HepG2 (cell line): Measurements from ENCODE around the gene DALRD3. TPM values are rescaled to one million over a fixed set of nuclear protein-coding genes. Genes with fewer than 3 reads are reported as not detected.

Source experiments
- ATAC-seq: fragments of 200-7000 bp; cut with Tn5 transposase; 3 replicates; pipeline ENCODE4 v1.9.1; 2020; ENCODE audit warnings: mild to moderate bottlenecking, moderate library complexity
- BruUV-seq: library from RNA; stranded (reverse); fragments of 400-500 nt; replicated peaks from 2 replicates; lab custom pipeline; 2021; lab: Mats Ljungman, UMichigan
- CTCF ChIA-PET: fragments of 300-600 bp; formaldehyde crosslinking; extraction: SDS; loops from one replicate; lab custom pipeline; 2021; ENCODE audit warnings: low total read pairs, inconsistent platforms, low intra/inter-chr PET ratio; lab: Yijun Ruan, JAX
- POLR2A ChIA-PET: fragments of 350-600 bp; sonication (Branson Sonifier 250); formaldehyde crosslinking; loops from one replicate; lab custom pipeline; 2020; ENCODE audit warnings: antibody characterized with exemption, inconsistent platforms; lab: Yijun Ruan, JAX
- DNase-seq: peaks from one replicate; pipeline ENCODE4 v3.0.0-alpha.2; 2015; ENCODE audit warnings: low spot score
- FAIRE-seq: peaks from 3 replicates; lab custom pipeline; 2011; peaks lifted over from hg19 to GRCh38; lab: Jason Lieb, UNC
- H2AFZ ChIP-seq: one replicate; pipeline ENCODE4 v1.6.1; 2011; ENCODE audit warnings: low read length, inconsistent platforms
- H3K27ac ChIP-seq: fragments of 300-600 bp; 3 replicates; pipeline ENCODE4 v1.8.0; 2011; ENCODE audit warnings: mixed run types, mild to moderate bottlenecking, mixed read lengths, low read length, inconsistent platforms; ENCODE audit not compliant: insufficient read depth; ENCODE audit errors: extremely low read length
- H3K27me3 ChIP-seq, 2 experiments: fragments of 200-600 bp in 1 of 2; 2 replicates in 1 of 2; 3 replicates in 1 of 2; pipeline versions ENCODE4 v1.6.0 to v1.8.0; 2011; ENCODE audit warnings: low read length in 2 of 2, mild to moderate bottlenecking in 2 of 2, moderate library complexity in 2 of 2, inconsistent platforms in 1 of 2; ENCODE audit not compliant: insufficient read depth in 2 of 2, control insufficient read depth in 1 of 2
- H3K36me3 ChIP-seq, 2 experiments: fragments of 200-600 bp in 1 of 2; replicated peaks in 1 of 2; 2 replicates in 1 of 2; 3 replicates in 1 of 2; pipeline versions ENCODE4 v1.5.1 to v1.8.0; 2011; ENCODE audit warnings: low read length in 2 of 2, inconsistent platforms in 1 of 2; ENCODE audit not compliant: insufficient read depth in 2 of 2, control insufficient read depth in 1 of 2
- H3K4me1 ChIP-seq: 2 replicates; pipeline ENCODE4 v1.5.1; 2012; ENCODE audit warnings: low read length, inconsistent platforms; ENCODE audit not compliant: insufficient read depth
- H3K4me2 ChIP-seq: 2 replicates; pipeline ENCODE4 v1.6.0; 2011; ENCODE audit warnings: low read depth, low read length, inconsistent platforms
- H3K4me3 ChIP-seq, 3 experiments: fragments of 200-600 bp in 1 of 3; sonication (generic), shearing (Covaris generic) in 1 of 3; replicated peaks in 1 of 3; 2 replicates each; pipeline ENCODE4 v1.5.1; 2011 to 2016; ENCODE audit warnings: low read length in 3 of 3, inconsistent platforms in 2 of 3, low read depth in 2 of 3, mild to moderate bottlenecking in 2 of 3, control low read depth in 1 of 3, mixed read lengths in 1 of 3; ENCODE audit not compliant: insufficient read depth in 1 of 3
- H3K79me2 ChIP-seq: one replicate; pipeline ENCODE4 v1.6.1; 2011; ENCODE audit warnings: low read length, inconsistent platforms; ENCODE audit not compliant: insufficient read depth
- H3K9ac ChIP-seq: 2 replicates; pipeline ENCODE4 v1.6.0; 2011; ENCODE audit warnings: mild to moderate bottlenecking, low read depth, low read length, inconsistent platforms; ENCODE audit not compliant: insufficient read depth
- H3K9me3 ChIP-seq: 2 replicates; pipeline ENCODE4 v1.5.1; 2012; ENCODE audit warnings: mild to moderate bottlenecking, low read length
- H4K20me1 ChIP-seq: 2 replicates; pipeline ENCODE4 v1.6.0; 2011; ENCODE audit warnings: inconsistent platforms, mild to moderate bottlenecking, low read length, moderate library complexity; ENCODE audit not compliant: insufficient read depth
- AGO2 ChIP-seq: fragments of 200-400 bp; formaldehyde crosslinking; optimal IDR thresholded peaks from 2 replicates; pipeline ENCODE3; 2017; ENCODE audit warnings: mild to moderate bottlenecking, low read depth, low read length, moderate library complexity
- MAF1 ChIP-seq: sonication (generic); formaldehyde crosslinking; IDR thresholded peaks from 2 replicates; pipeline ENCODE4 v1.5.0; 2020; ENCODE audit warnings: missing genetic modification reagents, borderline replicate concordance
- SP1 ChIP-seq, 2 experiments: fragments of 450-650 bp in 1 of 2; sonication (generic) in 1 of 2; formaldehyde crosslinking in 1 of 2; IDR thresholded peaks; 2 replicates each; pipeline versions ENCODE4 v1.4.0 to v1.6.1; 2016 to 2020; ENCODE audit warnings: missing genetic modification reagents in 1 of 2
- ZBTB40 ChIP-seq, 2 experiments: fragments of 450-650 bp in 1 of 2; sonication (generic) in 1 of 2; formaldehyde crosslinking in 1 of 2; IDR thresholded peaks; 2 replicates each; pipeline versions ENCODE4 v1.6.1 to v1.8.0; 2016 to 2022; ENCODE audit warnings: antibody characterized with exemption in 1 of 2, mild to moderate bottlenecking in 1 of 2, missing genetic modification reagents in 1 of 2
- ZNF788 ChIP-seq: sonication (generic); formaldehyde crosslinking; IDR thresholded peaks from 2 replicates; pipeline ENCODE4 v1.5.0; 2020; ENCODE audit warnings: mild to moderate bottlenecking, missing genetic modification reagents, borderline replicate concordance
- WGBS: methylation state at CpG from one replicate; pipeline ENCODE4 v1.1.6; 2017; ENCODE audit warnings: low lambda C conversion rate; 5-methylcytosine and 5-hydroxymethylcytosine counted together
- in situ Hi-C: cut with HindIII; loops from 2 replicates; pipeline ENCODE4 v1.10.0; 2017; ENCODE audit warnings: low pct_unique_long_range_greater_than_20kb; ENCODE audit not compliant: extremely low pct_ligation_motif_present
- intact Hi-C: fragments of 100-400 bp; cut with micrococcal nuclease; formaldehyde crosslinking; loops from one replicate; pipeline ENCODE4 v1.10.0; 2022; ENCODE audit not compliant: unreplicated experiment
- polyA plus RNA-seq, 8 experiments: library from polyadenylated mRNA; depleted of rRNA in 3 of 8; stranded (reverse) in 7 of 8; unstranded in 1 of 8; fragments of >200 nt; fragmentation: Illumina TruSeq in 4 of 8; extraction: Trizol in 4 of 8; gene quantifications; 2 replicates each; pipeline versions ENCODE4 v1.2.1 to v1.2.3, GENCODE V29; 2011 to 2016; ENCODE audit warnings: low read depth in 4 of 8, missing spikeins in 1 of 8, mixed read lengths in 1 of 8; ENCODE audit not compliant: insufficient read depth in 1 of 8
- total RNA-seq, 5 experiments: library from RNA; depleted of rRNA; stranded (reverse); fragments of >200 nt; fragmentation: Illumina TruSeq; extraction: Trizol; gene quantifications; 2 replicates each; pipeline ENCODE4 v1.2.3, GENCODE V29; 2016; ENCODE audit warnings: low read depth in 1 of 5

Gene DALRD3
- total and polyA plus RNA-seq, 2 of the 13 experiments (the other 11 are each of a cell fraction or from before 2014, with no cell fraction given): 19.9 to 36.5 TPM

- no peak overlapping the region for H3K27ac ChIP-seq
- peaks cover 21% of the 10 kb centered on the region for H3K79me2 ChIP-seq
- CTCF ChIA-PET: interaction anchor here (1.5 kb wide), 1 partner anchor 27 kb away, joined by 12 read pairs; no protein-coding TSS in a partner anchor
- H3K4me1 ChIP-seq: peaks cover 23% of the 10 kb centered on the region
- ATAC-seq: no peak
- in situ Hi-C loops: no loop called here
- H4K20me1 ChIP-seq: peaks cover 26% of the 10 kb centered on the region; the same call in 1 of the 2 replicates
- 90% methylated on average over 8 of the region's 8 CpGs for WGBS
- POLR2A ChIA-PET: interaction anchor here (1.7 to 12.8 kb wide), 3 partner anchors 7 to 14 kb away, joined by 8 to 280 read pairs (median 10); partner anchors contain the start of genes DALRD3, IMPDH2, NDUFAF3 and WDR6
- no peak overlapping the region for H2AFZ ChIP-seq
- H3K36me3 ChIP-seq: peaks cover 20 to 48% of the 10 kb centered on the region in 2 experiments
- DNase-seq: no peak
- FAIRE-seq: no peak
- no peak for TF ChIP-seq SP1 (IDR thresholded peaks at IDR 0.05)
- no peak for TF ChIP-seq SP1 (CRISPR knock-in tag; IDR thresholded peaks at IDR 0.05)
- TF ChIP-seq ZNF788 (CRISPR knock-in tag): 0 out of 2 replicates have a peak, but pooled peaks have one; percentile 40
- TF ChIP-seq AGO2: peak; percentile 82
- TF ChIP-seq MAF1: no peak
- no peak for TF ChIP-seq ZBTB40 (IDR thresholded peaks at IDR 0.05)
- TF ChIP-seq ZBTB40 (CRISPR knock-in tag; IDR thresholded peaks at IDR 0.05): 0 out of 2 replicates have a peak, but pooled peaks have one; percentile 20
- no peaks in the 10 kb centered on the region for H3K27me3 ChIP-seq
- no peaks in the 10 kb centered on the region for H3K9me3 ChIP-seq
- no peak overlapping the region for H3K9ac ChIP-seq
- intact Hi-C loops: loop anchor here (2.0 kb wide), 1 partner anchor 28 kb away; no protein-coding TSS in a partner anchor
- no TSS peak for BruUV-seq
- H3K4me3 ChIP-seq: no peak overlapping the region
- no peak overlapping the region for H3K4me2 ChIP-seq
Measured at GRCh38 chr3:49015072-49015471, 3.3 kb downstream of the DALRD3 start.
